Endothelial cell (in vitro differentiated cells): Measurements from ENCODE around the gene CHCHD6. TPM values are rescaled to one million over a fixed set of nuclear protein-coding genes. Genes with fewer than 3 reads are reported as not detected.

Experiments
- DNase-seq: peaks from one replicate; pipeline ENCODE4 v3.0.0; 2021; ENCODE audit warnings: low spot score
- H3K27ac Mint-ChIP-seq: one replicate; pipeline ENCODE4 v1.8.0; 2021; ENCODE audit warnings: mixed read lengths, inconsistent platforms; ENCODE audit not compliant: unreplicated experiment
- H3K27me3 Mint-ChIP-seq: one replicate; pipeline ENCODE4 v1.8.0; 2021; ENCODE audit warnings: mild to moderate bottlenecking, moderate library complexity, mixed read lengths, inconsistent platforms; ENCODE audit not compliant: unreplicated experiment
- H3K36me3 Mint-ChIP-seq: one replicate; pipeline ENCODE4 v1.8.0; 2021; ENCODE audit warnings: mild to moderate bottlenecking, low read depth, mixed read lengths, inconsistent platforms; ENCODE audit not compliant: unreplicated experiment
- H3K4me1 Mint-ChIP-seq: one replicate; pipeline ENCODE4 v1.8.0; 2021; ENCODE audit warnings: mild to moderate bottlenecking, mixed read lengths, inconsistent platforms; ENCODE audit not compliant: unreplicated experiment
- H3K4me3 Mint-ChIP-seq: one replicate; pipeline ENCODE4 v1.8.0; 2021; ENCODE audit warnings: mild to moderate bottlenecking, mixed read lengths, inconsistent platforms; ENCODE audit not compliant: unreplicated experiment
- H3K9me3 Mint-ChIP-seq: one replicate; pipeline ENCODE4 v1.8.0; 2021; ENCODE audit warnings: mixed read lengths, inconsistent platforms; ENCODE audit not compliant: unreplicated experiment
- total RNA-seq: library from RNA; stranded (reverse); fragmentation: NEBNext Ultra II Directional; extraction: Animal tissue kit (Norgen Biotek cat#: 25700); gene quantifications from one replicate; pipeline ENCODE4 v1.2.1, GENCODE V29; 2021; ENCODE audit not compliant: unreplicated experiment
- TF ChIP-seq, protein P1 (sequence below): fragments of 200-600 bp; sonication (generic); IDR thresholded peaks from one replicate; pipeline ENCODE4 v1.5.0; 2021; ENCODE audit warnings: antibody characterized with exemption; ENCODE audit not compliant: unreplicated experiment

Gene CHCHD6
- total RNA-seq, 1 donor from 2014 or later: 9.2 TPM

GRCh38 chr3:126683069-126683468 is 21.0 kb upstream of the CHCHD6 start:
- Mint-ChIP-seq H3K4me1 (peaks cover 15% of the 10 kb centered on the region), H3K36me3 (no peaks in the 10 kb centered on the region), H3K27ac (no peak overlapping the region), H3K4me3 (no peak overlapping the region), H3K27me3 (peaks cover 3% of the 10 kb centered on the region), H3K9me3 (no peaks in the 10 kb centered on the region)
- TF ChIP-seq, protein P1, sequence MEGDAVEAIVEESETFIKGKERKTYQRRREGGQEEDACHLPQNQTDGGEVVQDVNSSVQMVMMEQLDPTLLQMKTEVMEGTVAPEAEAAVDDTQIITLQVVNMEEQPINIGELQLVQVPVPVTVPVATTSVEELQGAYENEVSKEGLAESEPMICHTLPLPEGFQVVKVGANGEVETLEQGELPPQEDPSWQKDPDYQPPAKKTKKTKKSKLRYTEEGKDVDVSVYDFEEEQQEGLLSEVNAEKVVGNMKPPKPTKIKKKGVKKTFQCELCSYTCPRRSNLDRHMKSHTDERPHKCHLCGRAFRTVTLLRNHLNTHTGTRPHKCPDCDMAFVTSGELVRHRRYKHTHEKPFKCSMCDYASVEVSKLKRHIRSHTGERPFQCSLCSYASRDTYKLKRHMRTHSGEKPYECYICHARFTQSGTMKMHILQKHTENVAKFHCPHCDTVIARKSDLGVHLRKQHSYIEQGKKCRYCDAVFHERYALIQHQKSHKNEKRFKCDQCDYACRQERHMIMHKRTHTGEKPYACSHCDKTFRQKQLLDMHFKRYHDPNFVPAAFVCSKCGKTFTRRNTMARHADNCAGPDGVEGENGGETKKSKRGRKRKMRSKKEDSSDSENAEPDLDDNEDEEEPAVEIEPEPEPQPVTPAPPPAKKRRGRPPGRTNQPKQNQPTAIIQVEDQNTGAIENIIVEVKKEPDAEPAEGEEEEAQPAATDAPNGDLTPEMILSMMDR: no peak
- no peak for DNase-seq

DNA sequence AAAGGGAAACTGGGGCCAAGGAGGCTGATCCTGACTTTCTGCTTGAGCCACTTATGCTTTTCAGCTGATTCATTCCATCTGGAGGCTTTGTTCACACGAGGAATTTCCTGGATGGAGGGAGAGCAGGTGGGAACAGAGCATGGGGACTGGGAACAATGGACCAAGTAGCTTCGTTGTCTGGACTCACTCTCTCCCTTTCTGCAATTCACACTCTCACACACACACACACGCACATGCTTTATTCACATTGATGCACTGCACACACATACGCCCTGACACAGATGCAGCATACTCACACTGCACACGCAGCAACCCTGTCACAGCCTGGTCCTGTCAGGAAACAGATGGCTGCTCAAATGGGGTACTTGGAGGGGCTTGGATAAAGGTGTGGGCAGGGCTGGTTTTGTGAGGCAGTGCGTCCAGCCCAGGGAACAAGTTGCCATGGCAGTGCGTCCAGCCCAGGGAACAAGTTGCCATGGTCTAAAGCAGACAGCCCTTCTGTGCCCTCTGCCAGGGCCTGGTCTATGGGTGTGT is 19.8 kb upstream of the CHCHD6 start:
- H3K27ac Mint-ChIP-seq: no peak overlapping the region
- TF ChIP-seq, protein P1: no peak
- DNase-seq: no peak
- no peaks in the 10 kb centered on the region for H3K9me3 Mint-ChIP-seq
- H3K36me3 Mint-ChIP-seq: no peaks in the 10 kb centered on the region
- peaks cover 15% of the 10 kb centered on the region for H3K4me1 Mint-ChIP-seq
- peaks cover 3% of the 10 kb centered on the region for H3K27me3 Mint-ChIP-seq
- no peak overlapping the region for H3K4me3 Mint-ChIP-seq

DNA sequence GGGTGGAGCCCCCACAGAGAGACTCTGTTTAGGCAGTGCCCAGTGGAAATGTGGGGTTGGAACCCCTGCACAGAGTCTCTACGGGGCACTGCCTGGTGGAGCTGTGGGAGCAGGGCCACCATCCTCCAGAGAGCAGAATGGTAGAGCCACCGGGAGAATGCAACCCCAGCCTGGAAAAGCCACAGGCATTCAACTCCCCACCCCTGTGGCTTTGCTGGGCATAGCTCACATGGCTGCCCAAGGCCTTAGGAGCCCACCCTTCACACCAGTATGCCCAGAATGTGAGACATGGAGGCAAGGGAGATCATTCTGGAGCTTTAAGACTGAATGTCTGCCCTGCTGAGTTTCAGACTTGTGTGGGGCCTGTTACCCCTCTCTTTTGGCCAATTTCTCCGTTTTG is 19.0 kb upstream of the CHCHD6 start:
- Mint-ChIP-seq H3K9me3 (no peaks in the 10 kb centered on the region), H3K36me3 (no peaks in the 10 kb centered on the region), H3K4me1 (peaks cover 15% of the 10 kb centered on the region), H3K4me3 (no peak overlapping the region), H3K27me3 (peaks cover 4% of the 10 kb centered on the region), H3K27ac (no peak overlapping the region)
- TF ChIP-seq, protein P1: no peak
- DNase-seq: no peak

- Mint-ChIP-seq H3K4me1 (peaks cover 12% of the 10 kb centered on the region), H3K9me3 (no peaks in the 10 kb centered on the region), H3K27ac (no peak overlapping the region), H3K36me3 (no peaks in the 10 kb centered on the region), H3K27me3 (peaks cover 4% of the 10 kb centered on the region), H3K4me3 (no peak overlapping the region)
- TF ChIP-seq, protein P1: no peak
- DNase-seq: no peak
Observed at GRCh38 chr3:126685493-126685892, 18.5 kb upstream of the CHCHD6 start.

- H3K4me3 Mint-ChIP-seq: no peak overlapping the region
- H3K4me1 Mint-ChIP-seq: no peaks in the 10 kb centered on the region
- no peaks in the 10 kb centered on the region for H3K36me3 Mint-ChIP-seq
- TF ChIP-seq, protein P1: no peak
- H3K9me3 Mint-ChIP-seq: no peaks in the 10 kb centered on the region
- H3K27ac Mint-ChIP-seq: no peak overlapping the region
- no peak for DNase-seq
- peaks cover 3% of the 10 kb centered on the region for H3K27me3 Mint-ChIP-seq
Observed at GRCh38 chr3:126691765-126692164, 12.3 kb upstream of the CHCHD6 start.
